A673 (cell line): ENCODE data around the gene SPON2. TPM values are rescaled to one million over a fixed set of nuclear protein-coding genes. Genes with fewer than 3 reads are reported as not detected.

Experiments used
- BruUV-seq: library from RNA; stranded (reverse); fragments of 400-500 nt; replicated peaks from 2 replicates; lab custom pipeline; 2021; lab: Mats Ljungman, UMichigan
- CTCF ChIA-PET: fragments of 300-600 bp; sonication (Branson Sonifier 250); formaldehyde crosslinking; loops from one replicate; lab custom pipeline; 2022; ENCODE audit warnings: antibody characterized with exemption; lab: Charles Lee
- POLR2A ChIA-PET: fragments of 300-600 bp; sonication (Branson Sonifier 250); formaldehyde crosslinking; loops from one replicate; lab custom pipeline; 2022; ENCODE audit warnings: antibody characterized with exemption; ENCODE audit not compliant: low non-redundant PET; lab: Charles Lee
- DNase-seq: peaks from one replicate; pipeline ENCODE4 v3.0.0-alpha.2; 2015; ENCODE audit warnings: low spot score
- H3K27ac ChIP-seq: fragments of 200-600 bp; sonication (generic); 2 replicates; pipeline ENCODE4 v1.5.1; 2016; ENCODE audit warnings: mixed run types, low read depth, mild to moderate bottlenecking, mixed read lengths, antibody characterized with exemption, low read length; ENCODE audit not compliant: poor library complexity, severe bottlenecking
- H3K27me3 ChIP-seq: fragments of 200-600 bp; sonication (generic); replicated peaks from 2 replicates; pipeline ENCODE4 v1.6.1; 2017; ENCODE audit warnings: mixed run types, low read depth, mild to moderate bottlenecking, mixed read lengths, antibody characterized with exemption, low read length; ENCODE audit not compliant: insufficient read depth, poor library complexity
- H3K36me3 ChIP-seq: fragments of 200-600 bp; sonication (generic); 2 replicates; pipeline ENCODE4 v1.6.1; 2016; ENCODE audit warnings: mixed run types, mild to moderate bottlenecking, mixed read lengths, antibody characterized with exemption, low read length; ENCODE audit not compliant: insufficient read depth, poor library complexity, severe bottlenecking
- H3K4me1 ChIP-seq: fragments of 200-600 bp; sonication (generic); 2 replicates; pipeline ENCODE4 v1.6.1; 2017; ENCODE audit warnings: mixed run types, mild to moderate bottlenecking, mixed read lengths, antibody characterized with exemption, low read length; ENCODE audit not compliant: insufficient read depth, poor library complexity, severe bottlenecking
- H3K4me3 ChIP-seq: fragments of 200-600 bp; sonication (generic); 2 replicates; pipeline ENCODE4 v1.5.1; 2016; ENCODE audit warnings: low read depth, mixed run types, mild to moderate bottlenecking, mixed read lengths, low read length; ENCODE audit not compliant: poor library complexity, severe bottlenecking
- H3K9me3 ChIP-seq: fragments of 200-600 bp; sonication (generic); 2 replicates; pipeline ENCODE4 v1.6.1; 2016; ENCODE audit warnings: mixed run types, low read depth, mild to moderate bottlenecking, mixed read lengths, antibody characterized with exemption, low read length; ENCODE audit not compliant: poor library complexity, severe bottlenecking
- EZH2 ChIP-seq: fragments of 200-600 bp; sonication (generic); IDR thresholded peaks from 2 replicates; pipeline ENCODE4 v1.6.1; 2017; ENCODE audit warnings: borderline replicate concordance, low read depth, mild to moderate bottlenecking, mixed read lengths, antibody characterized with exemption, low read length; ENCODE audit not compliant: poor library complexity, severe bottlenecking
- intact Hi-C: fragments of 100-400 bp; cut with micrococcal nuclease; formaldehyde crosslinking; loops from one replicate; pipeline ENCODE4 v1.10.0; 2022; ENCODE audit not compliant: unreplicated experiment
- total RNA-seq: library from RNA; stranded (reverse); gene quantifications from 2 replicates; pipeline ENCODE4 v1.2.3, GENCODE V29; 2021
- TF ChIP-seq, protein P1 (sequence below): fragments of 300-800, 200-600 bp; sonication (generic); conservative IDR thresholded peaks from 2 replicates; pipeline ENCODE4 v1.5.1; 2017; ENCODE audit warnings: low read depth, mild to moderate bottlenecking, antibody characterized with exemption, low read length, moderate library complexity, mixed read lengths

The SPON2 gene
- total RNA-seq, 1 experiment from 2014 or later, result 2.3 TPM

DNA sequence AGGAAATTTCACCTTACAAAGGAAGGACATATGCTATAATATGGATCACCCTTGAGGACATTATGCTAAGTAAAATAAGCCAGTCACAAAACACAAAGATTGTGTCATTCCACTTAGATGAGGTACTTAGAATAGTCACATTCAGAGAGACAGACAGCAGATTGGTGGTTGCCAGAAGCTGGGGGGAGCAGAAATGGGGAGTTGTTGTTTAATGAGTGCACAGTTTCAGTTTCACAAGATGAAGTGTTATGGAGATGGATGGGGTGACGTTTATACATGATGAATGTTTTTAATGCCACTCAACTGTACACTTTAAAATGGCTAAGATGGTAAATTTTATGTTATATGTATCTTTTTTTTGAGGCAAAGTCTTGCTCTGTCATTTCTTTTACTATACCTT, 14.8 kb upstream of the SPON2 start:
- Histone ChIP-seq H3K9me3 (no peaks in the 10 kb centered on the region), H3K27me3 (peaks cover 10% of the 10 kb centered on the region), H3K4me1 (no peaks in the 10 kb centered on the region), H3K4me3 (no peak overlapping the region), H3K36me3 (no peaks in the 10 kb centered on the region), H3K27ac (no peak overlapping the region)
- TF ChIP-seq, protein P1, sequence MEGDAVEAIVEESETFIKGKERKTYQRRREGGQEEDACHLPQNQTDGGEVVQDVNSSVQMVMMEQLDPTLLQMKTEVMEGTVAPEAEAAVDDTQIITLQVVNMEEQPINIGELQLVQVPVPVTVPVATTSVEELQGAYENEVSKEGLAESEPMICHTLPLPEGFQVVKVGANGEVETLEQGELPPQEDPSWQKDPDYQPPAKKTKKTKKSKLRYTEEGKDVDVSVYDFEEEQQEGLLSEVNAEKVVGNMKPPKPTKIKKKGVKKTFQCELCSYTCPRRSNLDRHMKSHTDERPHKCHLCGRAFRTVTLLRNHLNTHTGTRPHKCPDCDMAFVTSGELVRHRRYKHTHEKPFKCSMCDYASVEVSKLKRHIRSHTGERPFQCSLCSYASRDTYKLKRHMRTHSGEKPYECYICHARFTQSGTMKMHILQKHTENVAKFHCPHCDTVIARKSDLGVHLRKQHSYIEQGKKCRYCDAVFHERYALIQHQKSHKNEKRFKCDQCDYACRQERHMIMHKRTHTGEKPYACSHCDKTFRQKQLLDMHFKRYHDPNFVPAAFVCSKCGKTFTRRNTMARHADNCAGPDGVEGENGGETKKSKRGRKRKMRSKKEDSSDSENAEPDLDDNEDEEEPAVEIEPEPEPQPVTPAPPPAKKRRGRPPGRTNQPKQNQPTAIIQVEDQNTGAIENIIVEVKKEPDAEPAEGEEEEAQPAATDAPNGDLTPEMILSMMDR, result no peak
- no peak for TF ChIP-seq EZH2
- intact Hi-C loops, result no loop called here
- BruUV-seq, result no TSS peak
- ChIA-PET CTCF (no interaction called here), POLR2A (no interaction called here)
- DNase-seq, result no peak

DNA sequence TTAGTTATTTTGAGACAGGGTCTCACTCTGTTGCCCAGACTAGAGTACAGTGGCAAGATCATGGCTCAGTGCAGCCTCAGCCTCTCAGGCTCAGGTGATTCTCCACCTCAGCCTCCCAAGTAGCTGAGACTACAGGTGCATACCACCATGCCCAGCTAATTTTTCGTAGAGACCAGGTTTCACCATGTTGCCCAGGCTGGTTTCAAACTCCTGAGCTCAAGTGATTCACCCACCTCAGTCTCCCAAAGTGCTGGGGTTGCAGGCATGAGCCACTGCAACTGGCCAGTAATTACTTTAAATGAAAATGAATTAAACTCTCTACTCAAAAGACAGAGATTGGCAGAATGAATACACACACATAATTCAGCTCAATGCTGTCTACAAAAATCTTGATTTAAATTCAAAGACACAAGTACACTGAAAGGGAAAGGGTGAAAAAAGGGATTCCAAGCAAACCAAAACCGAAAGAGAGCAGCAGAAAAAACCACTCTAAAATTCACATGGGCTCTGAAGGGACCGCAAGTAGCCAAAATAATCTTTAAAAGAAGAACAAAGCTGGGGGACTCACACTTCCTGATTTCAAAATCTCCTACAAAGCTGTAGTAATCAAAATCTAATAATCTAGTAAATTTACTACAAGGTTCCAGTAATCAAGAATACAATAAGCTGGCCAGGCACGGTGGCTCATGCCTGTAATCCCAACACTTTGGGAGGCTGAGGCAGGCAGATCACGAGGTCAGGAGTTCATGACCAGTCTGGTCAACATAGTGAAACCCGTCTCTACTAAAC, 11.8 kb upstream of the SPON2 start:
- Histone ChIP-seq H3K27ac (no peak overlapping the region), H3K27me3 (peaks cover 18% of the 10 kb centered on the region), H3K4me1 (no peaks in the 10 kb centered on the region), H3K36me3 (no peaks in the 10 kb centered on the region), H3K4me3 (no peak overlapping the region), H3K9me3 (peaks cover 5% of the 10 kb centered on the region)
- no peak for DNase-seq
- BruUV-seq, result no TSS peak
- intact Hi-C loops, result no loop called here
- TF ChIP-seq EZH2, result no peak
- TF ChIP-seq, protein P1, result no peak
- ChIA-PET CTCF (no interaction called here), POLR2A (interaction anchor here (0.7 kb wide), 1 partner anchor 396 kb away, joined by 12 read pairs; no protein-coding TSS in a partner anchor)

DNA sequence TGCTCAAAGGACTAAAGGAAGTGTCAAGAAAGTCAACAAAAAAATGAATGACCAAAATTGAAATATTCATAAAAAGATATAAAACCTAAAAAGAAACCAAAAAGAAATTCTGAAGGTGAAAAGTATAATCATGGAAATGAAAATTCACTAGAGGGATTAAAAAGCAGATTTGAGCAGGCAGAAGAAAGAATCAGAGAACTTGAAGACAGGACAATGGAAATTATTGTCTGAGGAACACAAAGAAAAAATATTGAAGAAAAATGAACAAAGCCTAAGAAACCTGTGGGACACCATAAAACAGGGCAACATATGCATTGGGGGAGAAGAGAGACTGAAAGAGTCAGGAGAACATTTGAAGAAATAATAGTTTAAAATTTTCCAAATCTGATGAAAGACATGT, 9.9 kb upstream of the SPON2 start:
- no peak for TF ChIP-seq EZH2
- TF ChIP-seq, protein P1, result no peak
- DNase-seq, result no peak
- ChIA-PET CTCF (no interaction called here), POLR2A (no interaction called here)
- H3K27me3 ChIP-seq, result peaks cover 18% of the 10 kb centered on the region
- intact Hi-C loops, result no loop called here
- no peaks in the 10 kb centered on the region for H3K36me3 ChIP-seq
- peaks cover 5% of the 10 kb centered on the region for H3K9me3 ChIP-seq
- H3K4me1 ChIP-seq, result no peaks in the 10 kb centered on the region
- BruUV-seq, result no TSS peak
- no peak overlapping the region for H3K27ac ChIP-seq
- H3K4me3 ChIP-seq, result no peak overlapping the region
